ENCODE measurements around the gene AXL. TPM values are rescaled to one million over a fixed set of nuclear protein-coding genes. Genes with fewer than 3 reads are reported as not detected.
A peak's percentile ranks its signal among the peaks of the same experiment; 100 is the strongest.

Gene AXL
- total and polyA plus RNA-seq, 2 of the 13 experiments (the other 11 are each of a cell fraction or from before 2014, with no cell fraction given), result 0.71 to 5.9 TPM

DNA sequence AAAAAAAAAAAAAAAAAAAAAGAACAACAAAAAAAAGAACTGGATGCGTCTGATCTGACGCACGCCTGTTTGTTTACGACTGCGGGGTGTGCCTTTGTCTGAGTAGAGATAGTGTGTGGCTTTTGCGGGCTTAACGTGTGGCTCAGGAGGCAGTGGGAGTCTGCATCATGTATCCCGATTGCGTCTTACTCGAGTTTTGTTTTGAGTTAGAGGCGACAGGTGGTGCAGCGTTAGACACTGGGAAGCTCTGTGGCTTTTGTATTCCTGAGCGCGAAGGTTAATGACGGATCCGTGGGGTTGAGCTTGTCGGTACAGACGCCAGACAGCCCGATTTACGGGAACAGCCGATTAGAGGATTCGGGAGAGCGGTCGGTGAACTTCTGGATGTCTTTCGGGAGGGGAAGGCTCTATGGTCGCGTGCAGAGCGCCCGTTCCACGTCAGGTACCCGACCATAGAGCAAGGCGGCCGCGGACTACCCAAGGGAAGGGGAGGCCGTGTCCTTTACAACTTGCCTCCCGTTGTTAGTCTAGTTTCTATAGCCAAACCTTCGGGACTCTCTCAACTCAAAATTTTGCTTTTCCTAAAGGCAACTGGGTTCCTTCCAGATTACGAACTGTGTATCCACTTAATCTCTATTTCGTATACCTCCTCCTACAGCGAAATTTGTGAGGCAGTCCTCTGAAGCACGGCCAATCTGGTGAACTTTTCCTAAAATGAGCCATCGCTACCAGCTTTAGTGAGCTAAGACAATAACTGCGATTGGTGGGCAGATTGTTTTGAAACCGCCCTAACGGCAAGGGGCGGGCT, 44.2 kb downstream of the AXL start (continued):
- TF ChIP-seq NAIF1 (CRISPR knock-in tag; IDR thresholded peaks at IDR 0.05; ENCODE audit: borderline replicate concordance), result no peak
- no peak for TF ChIP-seq HOXA9 (CRISPR knock-in tag; IDR thresholded peaks at IDR 0.05; ENCODE audit: borderline replicate concordance)
- TF ChIP-seq, protein P1, sequence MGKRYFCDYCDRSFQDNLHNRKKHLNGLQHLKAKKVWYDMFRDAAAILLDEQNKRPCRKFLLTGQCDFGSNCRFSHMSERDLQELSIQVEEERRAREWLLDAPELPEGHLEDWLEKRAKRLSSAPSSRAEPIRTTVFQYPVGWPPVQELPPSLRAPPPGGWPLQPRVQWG (CRISPR knock-in tag; IDR thresholded peaks at IDR 0.05; ENCODE audit: borderline replicate concordance, low read depth), result no peak
- TF ChIP-seq SP4 (CRISPR knock-in tag; IDR thresholded peaks at IDR 0.05), result no peak
- no peak for TF ChIP-seq ZNF572 (CRISPR knock-in tag; IDR thresholded peaks at IDR 0.05)
- no peak for TF ChIP-seq MBD4 (IDR thresholded peaks at IDR 0.05; ENCODE audit: borderline replicate concordance, low read length)
- TF ChIP-seq, protein P2, sequence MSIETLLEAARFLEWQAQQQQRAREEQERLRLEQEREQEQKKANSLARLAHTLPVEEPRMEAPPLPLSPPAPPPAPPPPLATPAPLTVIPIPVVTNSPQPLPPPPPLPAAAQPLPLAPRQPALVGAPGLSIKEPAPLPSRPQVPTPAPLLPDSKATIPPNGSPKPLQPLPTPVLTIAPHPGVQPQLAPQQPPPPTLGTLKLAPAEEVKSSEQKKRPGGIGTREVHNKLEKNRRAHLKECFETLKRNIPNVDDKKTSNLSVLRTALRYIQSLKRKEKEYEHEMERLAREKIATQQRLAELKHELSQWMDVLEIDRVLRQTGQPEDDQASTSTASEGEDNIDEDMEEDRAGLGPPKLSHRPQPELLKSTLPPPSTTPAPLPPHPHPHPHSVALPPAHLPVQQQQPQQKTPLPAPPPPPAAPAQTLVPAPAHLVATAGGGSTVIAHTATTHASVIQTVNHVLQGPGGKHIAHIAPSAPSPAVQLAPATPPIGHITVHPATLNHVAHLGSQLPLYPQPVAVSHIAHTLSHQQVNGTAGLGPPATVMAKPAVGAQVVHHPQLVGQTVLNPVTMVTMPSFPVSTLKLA (IDR thresholded peaks at IDR 0.05), result no peak
- TF ChIP-seq SRY (CRISPR knock-in tag; IDR thresholded peaks at IDR 0.05), result no peak
- no peak for TF ChIP-seq ZNF253 (CRISPR knock-in tag; IDR thresholded peaks at IDR 0.05; ENCODE audit: borderline replicate concordance)
- TF ChIP-seq, protein P3, sequence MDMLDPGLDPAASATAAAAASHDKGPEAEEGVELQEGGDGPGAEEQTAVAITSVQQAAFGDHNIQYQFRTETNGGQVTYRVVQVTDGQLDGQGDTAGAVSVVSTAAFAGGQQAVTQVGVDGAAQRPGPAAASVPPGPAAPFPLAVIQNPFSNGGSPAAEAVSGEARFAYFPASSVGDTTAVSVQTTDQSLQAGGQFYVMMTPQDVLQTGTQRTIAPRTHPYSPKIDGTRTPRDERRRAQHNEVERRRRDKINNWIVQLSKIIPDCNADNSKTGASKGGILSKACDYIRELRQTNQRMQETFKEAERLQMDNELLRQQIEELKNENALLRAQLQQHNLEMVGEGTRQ (IDR thresholded peaks at IDR 0.05; ENCODE audit: low read depth, low read length), result no peak
- TF ChIP-seq, protein P3 (CRISPR knock-in tag; IDR thresholded peaks at IDR 0.05; ENCODE audit: borderline replicate concordance), result no peak
- TF ChIP-seq ZNF746 (CRISPR knock-in tag; IDR thresholded peaks at IDR 0.05), result no peak
- TF ChIP-seq MAFG (CRISPR knock-in tag; IDR thresholded peaks at IDR 0.05), result no peak
- TF ChIP-seq, protein P4, sequence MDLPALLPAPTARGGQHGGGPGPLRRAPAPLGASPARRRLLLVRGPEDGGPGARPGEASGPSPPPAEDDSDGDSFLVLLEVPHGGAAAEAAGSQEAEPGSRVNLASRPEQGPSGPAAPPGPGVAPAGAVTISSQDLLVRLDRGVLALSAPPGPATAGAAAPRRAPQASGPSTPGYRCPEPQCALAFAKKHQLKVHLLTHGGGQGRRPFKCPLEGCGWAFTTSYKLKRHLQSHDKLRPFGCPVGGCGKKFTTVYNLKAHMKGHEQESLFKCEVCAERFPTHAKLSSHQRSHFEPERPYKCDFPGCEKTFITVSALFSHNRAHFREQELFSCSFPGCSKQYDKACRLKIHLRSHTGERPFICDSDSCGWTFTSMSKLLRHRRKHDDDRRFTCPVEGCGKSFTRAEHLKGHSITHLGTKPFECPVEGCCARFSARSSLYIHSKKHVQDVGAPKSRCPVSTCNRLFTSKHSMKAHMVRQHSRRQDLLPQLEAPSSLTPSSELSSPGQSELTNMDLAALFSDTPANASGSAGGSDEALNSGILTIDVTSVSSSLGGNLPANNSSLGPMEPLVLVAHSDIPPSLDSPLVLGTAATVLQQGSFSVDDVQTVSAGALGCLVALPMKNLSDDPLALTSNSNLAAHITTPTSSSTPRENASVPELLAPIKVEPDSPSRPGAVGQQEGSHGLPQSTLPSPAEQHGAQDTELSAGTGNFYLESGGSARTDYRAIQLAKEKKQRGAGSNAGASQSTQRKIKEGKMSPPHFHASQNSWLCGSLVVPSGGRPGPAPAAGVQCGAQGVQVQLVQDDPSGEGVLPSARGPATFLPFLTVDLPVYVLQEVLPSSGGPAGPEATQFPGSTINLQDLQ (CRISPR knock-in tag; IDR thresholded peaks at IDR 0.05), result peak; percentile 42; the same call in 1 of the 2 replicates
- TF ChIP-seq YY1 (IDR thresholded peaks at IDR 0.05; ENCODE audit: insufficient read depth, insufficient replicate concordance, low read depth, low read length), result peak; percentile 30
- no peak for TF ChIP-seq ZSCAN25 (CRISPR knock-in tag; IDR thresholded peaks at IDR 0.05)
- TF ChIP-seq, protein P5, sequence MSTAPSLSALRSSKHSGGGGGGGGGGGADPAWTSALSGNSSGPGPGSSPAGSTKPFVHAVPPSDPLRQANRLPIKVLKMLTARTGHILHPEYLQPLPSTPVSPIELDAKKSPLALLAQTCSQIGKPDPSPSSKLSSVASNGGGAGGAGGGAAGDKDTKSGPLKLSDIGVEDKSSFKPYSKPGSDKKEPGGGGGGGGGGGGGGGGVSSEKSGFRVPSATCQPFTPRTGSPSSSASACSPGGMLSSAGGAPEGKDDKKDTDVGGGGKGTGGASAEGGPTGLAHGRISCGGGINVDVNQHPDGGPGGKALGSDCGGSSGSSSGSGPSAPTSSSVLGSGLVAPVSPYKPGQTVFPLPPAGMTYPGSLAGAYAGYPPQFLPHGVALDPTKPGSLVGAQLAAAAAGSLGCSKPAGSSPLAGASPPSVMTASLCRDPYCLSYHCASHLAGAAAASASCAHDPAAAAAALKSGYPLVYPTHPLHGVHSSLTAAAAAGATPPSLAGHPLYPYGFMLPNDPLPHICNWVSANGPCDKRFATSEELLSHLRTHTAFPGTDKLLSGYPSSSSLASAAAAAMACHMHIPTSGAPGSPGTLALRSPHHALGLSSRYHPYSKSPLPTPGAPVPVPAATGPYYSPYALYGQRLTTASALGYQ (CRISPR knock-in tag; IDR thresholded peaks at IDR 0.05), result no peak
- TF ChIP-seq MED1 (CRISPR knock-in tag; IDR thresholded peaks at IDR 0.05), result peak; percentile 36; the same call in 1 of the 2 replicates
- TF ChIP-seq, protein P6, sequence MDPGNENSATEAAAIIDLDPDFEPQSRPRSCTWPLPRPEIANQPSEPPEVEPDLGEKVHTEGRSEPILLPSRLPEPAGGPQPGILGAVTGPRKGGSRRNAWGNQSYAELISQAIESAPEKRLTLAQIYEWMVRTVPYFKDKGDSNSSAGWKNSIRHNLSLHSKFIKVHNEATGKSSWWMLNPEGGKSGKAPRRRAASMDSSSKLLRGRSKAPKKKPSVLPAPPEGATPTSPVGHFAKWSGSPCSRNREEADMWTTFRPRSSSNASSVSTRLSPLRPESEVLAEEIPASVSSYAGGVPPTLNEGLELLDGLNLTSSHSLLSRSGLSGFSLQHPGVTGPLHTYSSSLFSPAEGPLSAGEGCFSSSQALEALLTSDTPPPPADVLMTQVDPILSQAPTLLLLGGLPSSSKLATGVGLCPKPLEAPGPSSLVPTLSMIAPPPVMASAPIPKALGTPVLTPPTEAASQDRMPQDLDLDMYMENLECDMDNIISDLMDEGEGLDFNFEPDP (CRISPR knock-in tag; conservative IDR thresholded peaks at IDR 0.05), result no peak

Data from HepG2 (cell line).